Nephron (organoid): Measurements from ENCODE around the gene LCN9.
A peak's percentile ranks its signal among the peaks of the same experiment; 100 is the strongest.

ENCODE experiments used
- H3K27ac Mint-ChIP-seq, 3 experiments: 2 replicates each; pipeline ENCODE4 v1.8.0; 2020; ENCODE audit warnings: mixed read lengths in 3 of 3, mild to moderate bottlenecking in 2 of 3, moderate library complexity in 1 of 3
- H3K27me3 Mint-ChIP-seq: 2 replicates; pipeline ENCODE4 v1.8.0; 2021; ENCODE audit warnings: low read depth, mild to moderate bottlenecking, moderate library complexity, mixed read lengths
- H3K36me3 Mint-ChIP-seq: 2 replicates; pipeline ENCODE4 v1.8.0; 2020; ENCODE audit warnings: low read depth, mixed read lengths
- H3K4me1 Mint-ChIP-seq: 2 replicates; pipeline ENCODE4 v1.8.0; 2020; ENCODE audit warnings: mixed read lengths
- H3K4me3 Mint-ChIP-seq, 3 experiments: 2 replicates each; pipeline ENCODE4 v1.8.0; 2020; ENCODE audit warnings: mild to moderate bottlenecking in 3 of 3, mixed read lengths in 3 of 3, moderate library complexity in 2 of 3
- H3K9me3 Mint-ChIP-seq: 2 replicates; pipeline ENCODE4 v1.8.0; 2020; ENCODE audit warnings: mixed read lengths
- TF ChIP-seq, protein P1 (sequence below), 3 experiments: fragments of 200-600 bp; sonication (generic); IDR thresholded peaks; one replicate each; pipeline ENCODE4 v1.5.0; 2021; ENCODE audit warnings: antibody characterized with exemption in 3 of 3; ENCODE audit not compliant: unreplicated experiment in 3 of 3

The LCN9 gene

DNA sequence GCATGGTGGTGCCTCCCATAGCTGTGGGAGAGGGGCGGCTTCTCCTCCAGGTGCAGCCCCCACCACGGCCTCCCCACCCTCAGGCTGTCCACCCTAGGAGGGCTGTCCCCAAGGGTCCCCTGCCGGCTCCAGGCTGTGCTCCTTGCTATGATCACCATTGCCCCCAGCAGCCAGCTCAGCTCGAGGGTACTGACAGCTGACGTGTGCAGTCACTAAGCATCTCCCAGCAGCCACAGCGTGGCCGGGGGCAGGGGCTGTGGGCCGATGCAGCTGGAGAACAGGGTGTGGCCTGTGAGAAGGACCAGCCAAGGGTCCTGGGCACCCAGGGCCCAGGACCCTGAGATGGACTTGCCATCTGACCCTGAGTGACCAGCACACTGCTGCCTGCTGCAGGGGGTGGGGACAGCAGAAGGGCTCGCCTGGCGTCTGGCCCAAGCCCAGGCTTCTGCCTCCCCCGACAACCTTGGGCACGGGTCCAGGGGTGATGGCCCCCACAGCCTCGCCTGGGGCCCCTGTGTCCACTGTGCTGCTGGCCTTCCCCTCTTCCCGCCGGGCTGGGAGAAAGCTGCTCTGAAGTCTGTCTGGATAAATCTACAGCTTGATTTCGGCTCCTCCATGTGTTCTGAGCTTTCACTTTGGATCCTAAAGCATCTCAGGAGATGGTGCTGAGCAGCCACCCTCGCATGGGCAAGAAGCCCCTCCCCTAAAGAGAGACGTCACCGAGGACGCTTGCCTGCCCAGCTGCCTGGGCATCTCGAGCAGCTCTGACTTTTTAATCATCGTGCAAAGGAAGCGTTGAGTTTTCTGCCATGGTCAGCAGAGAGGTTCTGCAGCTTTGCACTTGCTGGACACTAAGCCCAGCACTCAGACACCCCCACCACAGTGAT is 44.4 kb downstream of the LCN9 start:
- no peak overlapping the region for H3K27ac Mint-ChIP-seq
- TF ChIP-seq, protein P1, sequence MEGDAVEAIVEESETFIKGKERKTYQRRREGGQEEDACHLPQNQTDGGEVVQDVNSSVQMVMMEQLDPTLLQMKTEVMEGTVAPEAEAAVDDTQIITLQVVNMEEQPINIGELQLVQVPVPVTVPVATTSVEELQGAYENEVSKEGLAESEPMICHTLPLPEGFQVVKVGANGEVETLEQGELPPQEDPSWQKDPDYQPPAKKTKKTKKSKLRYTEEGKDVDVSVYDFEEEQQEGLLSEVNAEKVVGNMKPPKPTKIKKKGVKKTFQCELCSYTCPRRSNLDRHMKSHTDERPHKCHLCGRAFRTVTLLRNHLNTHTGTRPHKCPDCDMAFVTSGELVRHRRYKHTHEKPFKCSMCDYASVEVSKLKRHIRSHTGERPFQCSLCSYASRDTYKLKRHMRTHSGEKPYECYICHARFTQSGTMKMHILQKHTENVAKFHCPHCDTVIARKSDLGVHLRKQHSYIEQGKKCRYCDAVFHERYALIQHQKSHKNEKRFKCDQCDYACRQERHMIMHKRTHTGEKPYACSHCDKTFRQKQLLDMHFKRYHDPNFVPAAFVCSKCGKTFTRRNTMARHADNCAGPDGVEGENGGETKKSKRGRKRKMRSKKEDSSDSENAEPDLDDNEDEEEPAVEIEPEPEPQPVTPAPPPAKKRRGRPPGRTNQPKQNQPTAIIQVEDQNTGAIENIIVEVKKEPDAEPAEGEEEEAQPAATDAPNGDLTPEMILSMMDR (IDR thresholded peaks at IDR 0.05; ENCODE audit: unreplicated experiment in 3 of 3) = no peak
- peaks cover 65% of the 10 kb centered on the region for H3K27me3 Mint-ChIP-seq
- no peaks in the 10 kb centered on the region for H3K9me3 Mint-ChIP-seq
- peak overlapping the region in 1 of 3 experiments; percentile 11 for H3K4me3 Mint-ChIP-seq
- H3K4me1 Mint-ChIP-seq = peaks cover 15% of the 10 kb centered on the region
- H3K36me3 Mint-ChIP-seq = no peaks in the 10 kb centered on the region

DNA sequence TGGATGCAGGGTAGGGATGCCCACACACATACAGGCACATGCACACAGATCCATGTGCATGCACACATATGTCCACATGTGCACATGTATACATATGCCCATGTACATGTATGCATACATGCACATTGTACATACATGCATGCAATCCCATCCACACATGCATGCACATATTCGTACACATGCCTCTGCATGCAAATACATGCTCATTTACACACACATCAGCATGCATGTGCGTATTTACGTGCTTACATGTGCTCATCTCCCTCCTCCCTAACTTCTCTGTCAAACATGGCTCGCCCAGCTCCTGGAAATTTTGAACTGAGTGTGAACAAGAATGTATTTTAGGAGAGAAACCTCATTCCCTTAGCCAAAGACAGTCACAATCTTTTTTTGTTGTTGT is 45.1 kb downstream of the LCN9 start:
- Mint-ChIP-seq H3K4me3 (peak overlapping the region in 1 of 3 experiments; percentile 11), H3K36me3 (no peaks in the 10 kb centered on the region), H3K9me3 (no peaks in the 10 kb centered on the region), H3K27me3 (peaks cover 68% of the 10 kb centered on the region), H3K27ac (no peak overlapping the region), H3K4me1 (peaks cover 15% of the 10 kb centered on the region)
- TF ChIP-seq, protein P1 (IDR thresholded peaks at IDR 0.05; ENCODE audit: unreplicated experiment in 3 of 3) = no peak

DNA sequence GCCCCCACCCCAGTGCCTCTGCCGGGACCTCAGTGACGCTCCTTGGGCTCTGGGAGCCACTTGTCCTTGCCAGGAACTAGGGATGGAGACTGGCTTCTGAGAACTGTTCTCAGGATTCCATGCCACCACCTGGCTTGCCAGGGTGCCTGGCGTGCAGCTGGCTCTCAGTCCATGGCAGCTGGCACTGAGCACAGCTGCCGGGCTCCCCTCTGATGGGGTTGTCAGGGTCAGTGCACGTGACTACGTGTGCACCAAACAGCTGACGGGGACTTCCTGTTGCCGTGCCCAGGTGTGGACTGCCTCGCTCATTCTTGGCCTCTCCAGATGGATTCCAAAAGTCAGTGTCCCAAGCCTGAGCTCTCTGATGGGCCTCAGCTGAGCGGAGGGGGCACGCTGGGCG is 48.3 kb downstream of the LCN9 start:
- H3K4me1 Mint-ChIP-seq = peaks cover 10% of the 10 kb centered on the region
- no peaks in the 10 kb centered on the region for H3K9me3 Mint-ChIP-seq
- peaks cover 79% of the 10 kb centered on the region for H3K27me3 Mint-ChIP-seq
- no peaks in the 10 kb centered on the region for H3K36me3 Mint-ChIP-seq
- H3K4me3 Mint-ChIP-seq = no peak overlapping the region
- TF ChIP-seq, protein P1 (IDR thresholded peaks at IDR 0.05; ENCODE audit: unreplicated experiment in 3 of 3) = no peak
- H3K27ac Mint-ChIP-seq = no peak overlapping the region

DNA sequence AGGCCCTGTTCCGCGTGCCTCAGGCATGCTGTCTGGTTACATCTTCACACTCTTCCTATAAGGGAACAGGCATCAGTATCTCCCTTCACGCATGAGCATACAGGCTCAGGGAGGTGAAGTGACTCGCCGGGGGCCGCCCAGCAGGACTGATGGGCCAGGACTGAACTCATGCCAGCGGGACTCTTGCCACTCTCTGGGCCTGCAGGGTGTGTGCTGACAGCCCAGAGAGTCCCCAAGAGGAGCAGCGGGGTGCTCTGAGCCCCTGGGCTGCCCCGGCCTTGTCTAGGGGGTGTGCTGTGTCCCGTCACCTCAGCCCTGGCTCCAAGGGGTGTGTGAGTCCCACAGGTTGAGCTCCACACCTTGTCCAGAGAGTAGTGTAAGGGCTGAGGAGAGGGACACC is 48.8 kb downstream of the LCN9 start:
- no peak overlapping the region for H3K27ac Mint-ChIP-seq
- H3K4me3 Mint-ChIP-seq = no peak overlapping the region
- peaks cover 84% of the 10 kb centered on the region for H3K27me3 Mint-ChIP-seq
- no peaks in the 10 kb centered on the region for H3K36me3 Mint-ChIP-seq
- no peaks in the 10 kb centered on the region for H3K9me3 Mint-ChIP-seq
- TF ChIP-seq, protein P1 (IDR thresholded peaks at IDR 0.05; ENCODE audit: unreplicated experiment in 3 of 3) = no peak
- peaks cover 10% of the 10 kb centered on the region for H3K4me1 Mint-ChIP-seq

DNA sequence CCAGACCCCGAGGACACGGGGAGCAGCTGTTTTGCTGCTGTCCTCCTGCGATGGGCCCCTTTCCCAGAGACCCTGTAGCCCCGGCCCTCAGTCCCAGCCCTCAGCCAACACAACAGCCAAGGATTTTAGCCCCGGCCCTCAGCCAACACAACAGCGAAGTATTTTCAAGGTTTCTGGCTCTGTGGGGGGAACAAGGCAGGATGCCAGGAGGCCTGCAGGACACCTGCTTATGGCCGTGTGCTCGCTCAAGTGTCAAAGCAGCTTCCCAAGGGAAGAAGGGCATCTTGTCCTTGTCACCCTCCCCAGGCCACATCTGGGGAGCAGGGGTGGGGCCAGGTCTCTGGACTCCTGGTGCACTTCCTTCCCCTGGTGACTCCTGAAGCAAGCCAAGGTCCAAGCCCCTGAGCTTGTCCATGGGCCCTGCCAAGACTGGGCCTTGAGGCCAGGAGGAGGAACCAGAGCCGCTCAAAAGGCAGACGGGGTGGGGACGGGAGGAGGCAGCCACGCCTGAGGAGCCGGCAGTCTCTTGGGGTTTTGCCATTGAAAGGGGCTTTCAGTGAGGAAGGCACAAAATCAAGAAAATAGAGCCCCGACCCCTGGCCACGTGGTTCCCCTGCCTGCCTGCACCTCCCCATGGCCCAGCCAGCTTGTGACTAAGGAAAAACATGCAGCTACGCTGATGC is 49.6 kb downstream of the LCN9 start:
- no peaks in the 10 kb centered on the region for H3K9me3 Mint-ChIP-seq
- H3K27me3 Mint-ChIP-seq = peaks cover 87% of the 10 kb centered on the region
- no peaks in the 10 kb centered on the region for H3K36me3 Mint-ChIP-seq
- TF ChIP-seq, protein P1 (IDR thresholded peaks at IDR 0.05; ENCODE audit: unreplicated experiment in 3 of 3) = no peak
- H3K4me1 Mint-ChIP-seq = peaks cover 8% of the 10 kb centered on the region
- no peak overlapping the region for H3K27ac Mint-ChIP-seq
- H3K4me3 Mint-ChIP-seq = no peak overlapping the region
